ENCODE data around the gene PRKACB.

DNA sequence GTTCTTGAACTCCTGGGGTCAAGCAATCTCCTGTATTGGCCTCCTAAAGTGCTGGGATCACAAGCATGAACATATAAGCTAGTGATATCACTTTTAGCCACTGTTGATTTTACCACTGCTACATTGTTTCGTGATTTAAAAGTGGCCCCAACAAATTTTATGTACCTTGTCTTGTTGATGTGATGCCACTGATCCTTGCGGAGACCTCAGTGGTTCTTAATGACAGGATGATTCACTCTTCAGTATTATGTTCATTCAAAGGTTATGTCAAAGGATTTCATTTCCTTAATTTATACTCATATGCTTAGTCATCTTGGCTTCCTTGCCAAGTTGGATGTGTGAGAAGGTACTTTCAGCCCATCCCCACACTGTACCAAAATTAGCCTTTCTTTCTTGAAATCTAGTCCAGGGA lies 12.1 kb downstream of the PRKACB start:
- TF ChIP-seq, protein P1, sequence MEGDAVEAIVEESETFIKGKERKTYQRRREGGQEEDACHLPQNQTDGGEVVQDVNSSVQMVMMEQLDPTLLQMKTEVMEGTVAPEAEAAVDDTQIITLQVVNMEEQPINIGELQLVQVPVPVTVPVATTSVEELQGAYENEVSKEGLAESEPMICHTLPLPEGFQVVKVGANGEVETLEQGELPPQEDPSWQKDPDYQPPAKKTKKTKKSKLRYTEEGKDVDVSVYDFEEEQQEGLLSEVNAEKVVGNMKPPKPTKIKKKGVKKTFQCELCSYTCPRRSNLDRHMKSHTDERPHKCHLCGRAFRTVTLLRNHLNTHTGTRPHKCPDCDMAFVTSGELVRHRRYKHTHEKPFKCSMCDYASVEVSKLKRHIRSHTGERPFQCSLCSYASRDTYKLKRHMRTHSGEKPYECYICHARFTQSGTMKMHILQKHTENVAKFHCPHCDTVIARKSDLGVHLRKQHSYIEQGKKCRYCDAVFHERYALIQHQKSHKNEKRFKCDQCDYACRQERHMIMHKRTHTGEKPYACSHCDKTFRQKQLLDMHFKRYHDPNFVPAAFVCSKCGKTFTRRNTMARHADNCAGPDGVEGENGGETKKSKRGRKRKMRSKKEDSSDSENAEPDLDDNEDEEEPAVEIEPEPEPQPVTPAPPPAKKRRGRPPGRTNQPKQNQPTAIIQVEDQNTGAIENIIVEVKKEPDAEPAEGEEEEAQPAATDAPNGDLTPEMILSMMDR (IDR thresholded peaks at IDR 0.05), result no peak
- no peak for TF ChIP-seq EZH2 (IDR thresholded peaks at IDR 0.05)
- TF ChIP-seq EZH2phosphoT487 (IDR thresholded peaks at IDR 0.05), result no peak
